NB4 (cell line): Measurements from ENCODE around the gene CCDC87.

Source experiments
- CTCF ChIP-seq: IDR thresholded peaks from one replicate; pipeline ENCODE4 v1.5.1; 2012; ENCODE audit warnings: low read depth, low read length
- MAX ChIP-seq: IDR thresholded peaks from 2 replicates; pipeline ENCODE4 v1.6.1; 2011; ENCODE audit warnings: low read depth, low read length
- MYC ChIP-seq: IDR thresholded peaks from 2 replicates; pipeline ENCODE4 v1.6.1; 2011; ENCODE audit warnings: low read depth, low read length
- POLR2A ChIP-seq: IDR thresholded peaks from 2 replicates; pipeline ENCODE4 v1.6.1; 2011; ENCODE audit warnings: mild to moderate bottlenecking; ENCODE audit not compliant: insufficient read length; ENCODE audit errors: extremely low read depth

DNA sequence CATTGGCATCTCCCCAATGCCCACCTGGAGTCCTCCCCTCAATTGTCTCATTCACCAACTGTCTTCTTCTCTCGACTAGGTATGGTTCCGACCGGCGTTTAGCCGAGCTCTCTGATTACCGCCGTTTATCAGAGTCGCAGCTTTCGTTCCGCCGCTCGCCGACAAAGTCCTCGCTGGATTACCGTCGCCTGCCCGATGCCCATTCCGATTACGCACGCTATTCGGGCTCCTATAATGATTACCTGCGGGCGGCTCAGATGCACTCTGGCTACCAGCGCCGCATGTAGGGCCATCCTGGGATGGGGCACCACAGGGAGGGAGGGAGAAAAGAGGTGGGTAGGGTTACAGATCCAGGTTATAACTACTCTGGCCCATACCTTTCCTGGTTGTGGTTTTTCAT is 33.5 kb upstream of the CCDC87 start:
- TF ChIP-seq MAX, result no peak
- TF ChIP-seq CTCF, result no peak
- TF ChIP-seq MYC, result no peak
- TF ChIP-seq POLR2A, result no peak
